ENCODE measurements around the gene TM6SF1.

GRCh38 chr15:83164111-83164770, 56.8 kb downstream of the TM6SF1 start:
- no peak for TF ChIP-seq CTCF (conservative IDR thresholded peaks at IDR 0.05; ENCODE audit: low read depth, low read length)
- no peak for TF ChIP-seq EZH2 (IDR thresholded peaks at IDR 0.05; ENCODE audit: low read length, unreplicated experiment)
- TF ChIP-seq EZH2phosphoT487 (IDR thresholded peaks at IDR 0.05; ENCODE audit: borderline replicate concordance, low read length) = no peak

Measured in PC-3 (cell line).